CD4-positive, alpha-beta T cell treated with Interleukin-6 at 100 ng/mL for 8 hours (primary cell): Measurements from ENCODE around the gene SV2A.
"Not testable (repeated sequence)": the region's sequence is repeated elsewhere in the genome, so short reads cannot be mapped to it uniquely, and the experiment has no call there.

ENCODE experiments used
- DNase-seq: peaks from one replicate; pipeline ENCODE4 v3.0.0-alpha.2; 2020; ENCODE audit warnings: mixed read lengths, low spot score

SV2A gene

DNA sequence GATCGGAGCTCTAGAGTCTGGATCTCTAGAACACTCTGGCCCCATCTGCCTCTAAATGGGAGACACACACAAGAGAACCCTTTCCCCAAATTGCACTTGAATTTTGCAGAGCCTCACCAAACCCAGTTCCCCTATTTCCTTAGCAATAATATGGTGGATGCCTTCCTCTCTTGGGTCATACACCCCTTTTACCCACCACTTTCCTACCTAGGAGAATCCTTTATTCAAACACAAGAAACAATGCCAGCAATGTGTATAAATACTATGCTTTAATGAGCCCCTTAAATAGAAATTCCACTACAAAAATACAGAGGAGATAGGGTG, 10.7 kb upstream of the SV2A start:
- no peak for DNase-seq

GRCh38 chr1:149927563-149928400, 10.1 kb upstream of the SV2A start, which contains the start of gene SF3B4:
Gene SF3B4 (minus strand): TSS chr1:149927803. CDS start chr1:149927759, 44 bp downstream.
- DNase-seq, result peak; percentile 95

DNA sequence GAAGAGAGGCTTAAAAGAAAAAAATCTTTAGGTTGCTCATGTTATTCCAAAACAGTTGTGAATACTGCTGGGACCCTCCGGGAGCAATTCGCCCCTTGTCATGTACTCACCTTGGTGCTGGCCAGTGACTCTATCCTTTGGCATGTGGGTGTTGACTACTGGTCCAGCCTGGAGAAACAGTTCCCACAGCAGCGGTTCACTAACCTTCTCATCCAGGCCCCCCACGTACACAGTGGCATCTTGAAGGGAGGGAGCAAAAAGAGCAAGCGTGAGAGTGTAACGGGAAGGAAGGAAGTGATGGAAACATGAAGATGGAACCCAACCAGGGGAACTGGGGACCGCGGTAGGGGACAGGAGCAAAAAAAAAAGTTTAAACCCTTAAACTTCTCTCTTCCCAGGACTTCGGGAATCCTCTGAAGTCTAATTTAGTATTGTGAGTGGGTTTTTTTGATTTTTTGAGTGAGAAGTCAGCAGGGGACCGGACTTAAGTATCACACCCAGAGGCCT, 9.5 kb upstream of the SV2A start:
- DNase-seq, result no peak

- DNase-seq, result no peak
These were observed 8.7 kb upstream of the SV2A start for GRCh38 chr1:149926296-149926695.

- no peak for DNase-seq
These were observed 8.1 kb upstream of the SV2A start for GRCh38 chr1:149925751-149926150.

DNA sequence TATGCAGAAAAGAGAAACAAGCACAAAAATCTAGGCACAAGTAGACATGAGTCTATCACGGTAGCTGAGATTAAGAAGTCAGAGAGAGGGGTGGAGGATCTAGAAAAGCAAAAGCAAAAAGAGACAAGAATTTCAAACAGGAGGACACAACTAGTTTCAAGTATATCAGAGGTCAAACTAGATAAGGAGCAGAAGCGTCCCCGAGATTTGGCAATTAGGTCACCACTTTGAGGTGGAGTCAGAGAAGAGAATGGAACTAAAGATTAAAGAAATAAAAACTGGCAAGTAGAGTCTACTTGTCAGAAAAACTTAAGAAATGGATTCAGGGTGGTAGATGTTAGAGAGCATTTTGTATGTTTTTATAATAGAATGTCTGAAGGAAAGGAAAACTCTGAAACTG, 7.7 kb upstream of the SV2A start:
- DNase-seq, result no peak

GRCh38 chr1:149923626-149924025, 6.0 kb upstream of the SV2A start:
- no peak for DNase-seq

DNA sequence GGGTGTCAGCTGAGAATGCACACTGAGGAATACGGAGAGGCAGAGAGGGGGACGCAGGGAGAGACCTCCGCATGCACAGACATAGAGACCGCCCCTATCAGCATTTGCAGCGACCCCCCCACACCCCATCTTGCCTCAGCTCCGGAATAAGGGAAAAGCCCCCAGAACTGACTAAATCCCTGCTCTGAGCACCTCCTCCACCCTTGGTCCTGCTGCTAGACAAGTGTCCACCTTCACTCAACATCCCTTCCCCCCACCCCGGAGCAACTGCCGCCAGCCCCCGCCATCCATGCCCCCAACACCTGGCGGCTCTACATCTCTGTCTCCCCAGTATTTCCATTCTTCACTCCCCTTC, 769 bp downstream of the SV2A start:
- no peak for DNase-seq

DNA sequence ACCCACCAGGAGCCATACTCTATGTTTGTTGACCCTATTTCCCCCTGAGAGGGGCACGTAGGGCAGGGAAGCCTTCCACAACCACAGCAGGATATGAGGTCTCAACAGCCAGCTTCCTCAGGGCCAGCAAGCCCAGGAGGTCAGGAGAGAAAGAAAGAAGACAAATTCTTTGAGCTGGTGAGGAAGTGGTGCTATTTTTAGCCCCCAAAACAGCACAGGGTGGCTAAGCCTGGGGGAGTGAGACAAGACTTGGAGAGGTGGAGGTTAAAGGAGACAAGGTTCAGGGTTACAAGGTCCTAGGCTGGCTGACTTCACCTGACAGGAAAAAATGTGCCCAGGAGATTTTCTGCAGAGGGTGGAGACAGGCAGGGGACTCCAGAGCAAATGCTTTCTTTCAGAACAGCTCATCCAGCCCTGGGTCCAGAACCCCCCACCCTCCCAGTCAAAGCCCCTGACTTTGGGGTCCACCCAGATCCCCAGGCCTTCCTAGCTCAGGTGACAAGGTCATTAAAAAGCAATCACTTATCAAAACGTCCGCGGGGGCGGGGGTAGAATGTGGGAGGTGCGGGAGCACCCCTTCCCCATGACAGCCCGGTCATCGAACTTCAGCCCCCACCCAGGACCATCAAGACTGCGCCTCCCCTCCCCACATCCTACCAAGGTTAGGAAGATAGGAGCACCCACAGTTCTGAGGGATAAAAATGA, 1.3 kb downstream of the SV2A start:
- no peak for DNase-seq

DNA sequence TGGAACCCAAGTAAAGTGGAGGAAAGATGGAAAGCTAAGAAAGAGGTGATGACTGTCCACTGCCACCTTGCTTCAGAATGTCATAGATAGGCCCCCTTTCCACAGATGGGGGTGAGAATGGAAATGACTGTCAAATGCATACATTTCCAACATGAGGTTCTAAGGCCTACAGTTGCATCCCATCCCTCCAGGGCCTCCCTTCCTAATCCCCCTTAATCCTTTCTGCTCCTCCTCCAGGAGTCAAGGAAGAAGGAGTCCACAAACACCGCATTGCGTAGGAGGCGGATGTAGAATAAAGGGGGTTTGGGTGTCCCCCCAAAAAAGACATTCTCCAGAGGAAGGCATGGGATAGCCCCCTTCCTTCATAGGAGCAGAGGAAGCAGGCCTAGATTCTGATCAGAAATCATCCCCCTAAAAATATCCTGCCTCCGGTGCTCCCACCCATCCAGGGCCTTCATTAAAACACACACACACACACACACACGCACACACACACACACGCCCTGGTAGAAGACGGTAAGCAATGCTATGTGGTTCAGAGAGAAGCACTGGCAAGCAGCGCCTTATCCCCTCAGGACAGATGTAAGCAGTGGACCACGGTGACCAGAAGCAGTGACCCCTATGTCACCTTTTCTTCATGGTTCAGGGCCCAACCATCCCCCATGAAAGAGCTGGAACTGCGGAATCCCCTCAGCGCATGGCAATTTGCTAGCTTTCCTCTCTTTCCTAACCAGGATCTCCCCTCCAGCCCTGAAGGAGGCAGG, 2.0 kb downstream of the SV2A start:
- DNase-seq, result no peak

GRCh38 chr1:149914545-149914944, 3.1 kb downstream of the SV2A start:
- DNase-seq, result no peak

DNA sequence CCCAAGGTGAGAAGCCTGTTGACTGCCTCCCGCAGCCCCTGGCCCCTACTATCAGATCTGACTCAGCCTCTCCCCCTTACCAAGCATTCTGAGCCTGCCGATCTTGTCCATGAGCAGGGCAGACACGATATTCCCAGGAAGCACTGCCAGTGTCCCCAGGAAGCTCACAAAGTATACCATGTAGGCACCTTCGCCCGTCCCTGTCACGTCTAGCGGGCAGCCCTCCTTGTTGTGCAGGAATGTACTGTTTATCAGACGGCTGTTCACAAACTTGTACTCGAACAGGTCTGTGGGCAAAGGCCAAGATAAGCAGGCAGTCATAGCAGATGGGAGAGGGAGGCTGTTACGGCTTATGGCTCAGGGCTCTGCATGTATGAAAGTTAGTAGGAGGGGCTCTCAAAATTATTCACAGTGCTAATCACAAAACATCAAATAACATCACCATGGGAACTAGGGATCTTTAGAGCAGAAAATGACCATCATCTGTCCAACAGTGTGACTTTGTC, 11.0 kb downstream of the SV2A start:
- no peak for DNase-seq

DNA sequence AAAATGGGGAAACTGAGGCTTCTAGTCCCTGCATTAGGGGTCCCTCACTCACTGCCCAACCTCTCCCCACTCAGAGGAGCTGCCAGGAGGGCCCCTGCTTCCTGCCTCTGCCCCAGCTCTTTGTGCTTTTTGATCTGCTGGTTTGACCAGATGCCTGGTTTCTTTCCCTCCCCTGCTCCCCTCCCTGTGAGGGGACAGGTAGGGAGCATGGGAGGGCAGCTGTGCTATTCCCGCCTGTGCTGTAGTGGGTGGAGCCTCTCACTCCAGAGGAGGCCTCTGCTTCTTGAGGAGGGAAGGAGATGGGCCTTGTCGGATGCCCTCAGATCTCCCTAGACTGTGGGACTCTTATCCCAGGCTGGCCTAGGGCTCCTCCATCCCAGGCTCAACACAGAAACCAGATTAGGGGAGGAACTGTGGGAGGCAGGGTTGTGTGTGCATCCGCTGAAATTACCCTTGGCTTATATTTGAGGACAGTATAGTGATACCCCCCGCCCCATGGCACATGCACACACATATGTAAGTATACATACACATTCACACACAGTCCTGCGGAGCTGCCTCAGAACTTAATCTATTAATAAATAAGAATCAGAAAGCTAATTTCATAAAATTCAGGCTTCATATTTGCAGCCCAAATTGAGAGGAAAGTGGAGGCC, 13.7 kb downstream of the SV2A start:
- no peak for DNase-seq

GRCh38 chr1:149899460-149900284, 18.0 kb downstream of the SV2A start, which contains the start of gene BOLA1:
Gene BOLA1 (plus strand): TSS chr1:149899568. CDS start chr1:149900060, 492 bp downstream.
- DNase-seq, result peak; percentile 79

GRCh38 chr1:149896575-149896974, 21.1 kb downstream of the SV2A start:
- no peak for DNase-seq

- no peak for DNase-seq
These were observed 28.7 kb downstream of the SV2A start for GRCh38 chr1:149888999-149889289.

DNA sequence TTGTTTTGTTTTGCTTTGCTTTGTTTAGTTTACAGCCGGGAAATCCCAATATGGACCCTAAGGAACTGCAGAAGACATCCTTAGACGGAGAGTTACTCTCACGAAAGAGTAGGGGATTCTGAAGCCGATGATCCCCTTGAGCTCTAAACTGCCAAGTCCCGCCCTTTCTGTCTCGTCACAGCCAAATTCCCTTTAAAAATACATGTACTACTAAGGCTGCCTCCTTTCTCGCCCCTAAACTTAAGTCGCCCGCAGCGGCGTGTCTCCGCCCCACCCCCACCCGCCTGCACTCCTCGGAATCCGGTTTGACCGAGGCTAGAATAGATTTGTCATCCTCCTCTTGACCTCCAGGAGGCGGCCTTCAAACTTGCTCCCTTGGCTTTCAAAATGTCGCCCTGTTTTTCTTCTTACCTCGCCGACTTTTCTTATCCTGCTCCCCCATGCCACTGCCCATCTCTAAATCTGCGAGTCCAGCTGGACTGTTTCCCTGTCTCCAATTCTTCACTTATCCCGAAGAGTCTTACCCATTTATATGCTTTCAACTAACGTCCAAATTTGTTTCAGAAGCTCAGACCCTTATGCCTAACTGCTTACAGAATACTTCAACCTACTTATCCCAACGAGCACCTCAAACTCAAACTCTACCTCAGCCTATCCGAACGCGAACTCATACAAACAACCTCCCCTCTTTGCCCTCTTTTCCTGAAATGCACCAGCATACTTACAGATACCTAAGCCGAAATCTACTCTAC, 29.2 kb downstream of the SV2A start:
- peak; percentile 78 for DNase-seq

GRCh38 chr1:149887456-149888246, 30.0 kb downstream of the SV2A start:
- peak; percentile 94 for DNase-seq

GRCh38 chr1:149887196-149887455, 30.5 kb downstream of the SV2A start:
- DNase-seq, result not testable (repeated sequence)
